ENCODE results near the gene KRIT1. TPM values are rescaled to one million over a fixed set of nuclear protein-coding genes. Genes with fewer than 3 reads are reported as not detected.

Gene KRIT1
- total and polyA plus RNA-seq, 9 donors = 29.4 to 65.0 (median 52.3) TPM

- peaks cover 0 to 3% of the 10 kb centered on the region in 2 donors for H3K9me3 ChIP-seq
- H3K27me3 ChIP-seq = no peaks in the 10 kb centered on the region
- 95 to 98% (median 97%) methylated on average over 2 of the region's 2 CpGs for WGBS, 3 donors
- DNase-seq = no peak
- H3K27ac ChIP-seq = no peak overlapping the region
- H3K4me1 ChIP-seq (ENCODE audit: insufficient read depth) = no peaks in the 10 kb centered on the region
- intact Hi-C loops (cut with DNase I) = no loop called here
- no peaks in the 10 kb centered on the region for H3K36me3 ChIP-seq
- no peak overlapping the region for H3K4me3 ChIP-seq
- no peak for TF ChIP-seq POLR2A (IDR thresholded peaks at IDR 0.05)
- TF ChIP-seq, protein P1, sequence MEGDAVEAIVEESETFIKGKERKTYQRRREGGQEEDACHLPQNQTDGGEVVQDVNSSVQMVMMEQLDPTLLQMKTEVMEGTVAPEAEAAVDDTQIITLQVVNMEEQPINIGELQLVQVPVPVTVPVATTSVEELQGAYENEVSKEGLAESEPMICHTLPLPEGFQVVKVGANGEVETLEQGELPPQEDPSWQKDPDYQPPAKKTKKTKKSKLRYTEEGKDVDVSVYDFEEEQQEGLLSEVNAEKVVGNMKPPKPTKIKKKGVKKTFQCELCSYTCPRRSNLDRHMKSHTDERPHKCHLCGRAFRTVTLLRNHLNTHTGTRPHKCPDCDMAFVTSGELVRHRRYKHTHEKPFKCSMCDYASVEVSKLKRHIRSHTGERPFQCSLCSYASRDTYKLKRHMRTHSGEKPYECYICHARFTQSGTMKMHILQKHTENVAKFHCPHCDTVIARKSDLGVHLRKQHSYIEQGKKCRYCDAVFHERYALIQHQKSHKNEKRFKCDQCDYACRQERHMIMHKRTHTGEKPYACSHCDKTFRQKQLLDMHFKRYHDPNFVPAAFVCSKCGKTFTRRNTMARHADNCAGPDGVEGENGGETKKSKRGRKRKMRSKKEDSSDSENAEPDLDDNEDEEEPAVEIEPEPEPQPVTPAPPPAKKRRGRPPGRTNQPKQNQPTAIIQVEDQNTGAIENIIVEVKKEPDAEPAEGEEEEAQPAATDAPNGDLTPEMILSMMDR (IDR thresholded peaks at IDR 0.05) = no peak
- TF ChIP-seq EP300 (IDR thresholded peaks at IDR 0.05) = no peak
These were observed 17.0 kb downstream of the KRIT1 start for GRCh38 chr7:92228742-92229141.

GRCh38 chr7:92228100-92228499, 17.6 kb downstream of the KRIT1 start:
- intact Hi-C loops (cut with DNase I) = no loop called here
- WGBS, 3 donors = 89 to 99% (median 95%) methylated on average over 2 of the region's 2 CpGs
- Histone ChIP-seq H3K4me3 (no peak overlapping the region), H3K27me3 (no peaks in the 10 kb centered on the region), H3K27ac (no peak overlapping the region), H3K36me3 (no peaks in the 10 kb centered on the region), H3K4me1 (ENCODE audit: insufficient read depth) (no peaks in the 10 kb centered on the region), H3K9me3 (peaks cover 0 to 3% of the 10 kb centered on the region in 2 donors)
- TF ChIP-seq EP300 (IDR thresholded peaks at IDR 0.05) (no peak), POLR2A (IDR thresholded peaks at IDR 0.05) (no peak)
- TF ChIP-seq, protein P1 (IDR thresholded peaks at IDR 0.05) = no peak
- no peak for DNase-seq

GRCh38 chr7:92226981-92227380, 18.7 kb downstream of the KRIT1 start:
- intact Hi-C loops (cut with DNase I) = no loop called here
- H3K27ac ChIP-seq = no peak overlapping the region
- DNase-seq = no peak
- TF ChIP-seq POLR2A (IDR thresholded peaks at IDR 0.05) (no peak), EP300 (IDR thresholded peaks at IDR 0.05) (no peak)
- TF ChIP-seq, protein P1 (IDR thresholded peaks at IDR 0.05) = no peak
- 62 to 81% (median 75%) methylated on average over 4 of the region's 4 CpGs for WGBS, 3 donors
- H3K9me3 ChIP-seq = peaks cover 0 to 3% of the 10 kb centered on the region in 2 donors
- no peaks in the 10 kb centered on the region for H3K4me1 ChIP-seq (ENCODE audit: insufficient read depth)
- no peaks in the 10 kb centered on the region for H3K36me3 ChIP-seq
- H3K27me3 ChIP-seq = no peaks in the 10 kb centered on the region
- no peak overlapping the region for H3K4me3 ChIP-seq

- H3K27ac ChIP-seq = no peak overlapping the region
- no peak for DNase-seq
- H3K36me3 ChIP-seq = no peaks in the 10 kb centered on the region
- H3K27me3 ChIP-seq = no peaks in the 10 kb centered on the region
- TF ChIP-seq, protein P1 (IDR thresholded peaks at IDR 0.05) = no peak
- TF ChIP-seq EP300 (IDR thresholded peaks at IDR 0.05) (no peak), POLR2A (IDR thresholded peaks at IDR 0.05) (no peak)
- H3K4me1 ChIP-seq (ENCODE audit: insufficient read depth) = no peaks in the 10 kb centered on the region
- no peak overlapping the region for H3K4me3 ChIP-seq
- intact Hi-C loops (cut with DNase I) = no loop called here
- no peaks in the 10 kb centered on the region for H3K9me3 ChIP-seq
- 95 to 96% (median 95%) methylated on average over 3 of the region's 3 CpGs for WGBS, 3 donors
These were observed 23.9 kb downstream of the KRIT1 start for GRCh38 chr7:92221766-92222165.

All from ovary (tissue), 9 donors.